H9 (cell line): ENCODE data around the gene EXOSC1. TPM values are rescaled to one million over a fixed set of nuclear protein-coding genes. Genes with fewer than 3 reads are reported as not detected.

Experiments
- DNase-seq: peaks from one replicate; pipeline ENCODE4 v3.0.0-alpha.2; 2017
- H2AFZ ChIP-seq: one replicate; pipeline ENCODE4 v1.6.1; 2013; ENCODE audit warnings: mild to moderate bottlenecking, low read length, control low read depth, moderate library complexity
- H2AK5ac ChIP-seq: 2 replicates; pipeline ENCODE4 v1.6.1; 2013; ENCODE audit warnings: low read length, control low read depth, mixed read lengths; ENCODE audit not compliant: insufficient read length
- H2BK120ac ChIP-seq: one replicate; pipeline ENCODE4 v1.6.1; 2013; ENCODE audit warnings: low read depth, mild to moderate bottlenecking, low read length, control low read depth, inconsistent platforms; ENCODE audit not compliant: poor library complexity, severe bottlenecking
- H2BK12ac ChIP-seq: 2 replicates; pipeline ENCODE4 v1.6.1; 2013; ENCODE audit warnings: low read length, control low read depth, mixed read lengths, low read depth; ENCODE audit not compliant: insufficient read length
- H2BK15ac ChIP-seq: 2 replicates; pipeline ENCODE4 v1.6.1; 2013; ENCODE audit warnings: low read depth, low read length, control low read depth
- H2BK20ac ChIP-seq: one replicate; pipeline ENCODE4 v1.6.1; 2013; ENCODE audit warnings: low read depth, mild to moderate bottlenecking, low read length, control low read depth, inconsistent platforms; ENCODE audit not compliant: poor library complexity, severe bottlenecking
- H2BK5ac ChIP-seq: 2 replicates; pipeline ENCODE4 v1.6.1; 2013; ENCODE audit warnings: low read length, control low read depth, mixed read lengths; ENCODE audit not compliant: insufficient read length
- H3K14ac ChIP-seq: 2 replicates; pipeline ENCODE4 v1.6.1; 2013; ENCODE audit warnings: low read length, control low read depth; ENCODE audit not compliant: insufficient read depth
- H3K18ac ChIP-seq: 2 replicates; pipeline ENCODE4 v1.6.1; 2013; ENCODE audit warnings: low read depth, mild to moderate bottlenecking, mixed read lengths, low read length, control low read depth; ENCODE audit not compliant: insufficient read length
- H3K23ac ChIP-seq: 2 replicates; pipeline ENCODE4 v1.6.1; 2013; ENCODE audit warnings: low read length, control low read depth, mixed read lengths, low read depth; ENCODE audit not compliant: insufficient read length
- H3K23me2 ChIP-seq: 2 replicates; pipeline ENCODE4 v1.6.1; 2013; ENCODE audit warnings: low read depth, mild to moderate bottlenecking, mixed read lengths, low read length, control low read depth; ENCODE audit not compliant: insufficient read length, poor library complexity, severe bottlenecking
- H3K27ac ChIP-seq: 2 replicates; pipeline ENCODE4 v1.5.1; 2013; ENCODE audit warnings: low read length, control low read depth, mixed read lengths, low read depth; ENCODE audit not compliant: insufficient read length
- H3K27me3 ChIP-seq: 2 replicates; pipeline ENCODE4 v1.6.1; 2013; ENCODE audit warnings: low read length, control low read depth, inconsistent platforms; ENCODE audit not compliant: insufficient read depth
- H3K4ac ChIP-seq: 2 replicates; pipeline ENCODE4 v1.6.1; 2013; ENCODE audit warnings: low read depth, mild to moderate bottlenecking, control low read depth, inconsistent platforms, low read length, moderate library complexity
- H3K4me1 ChIP-seq: 2 replicates; pipeline ENCODE4 v1.6.1; 2013; ENCODE audit warnings: low read length, control low read depth, inconsistent platforms; ENCODE audit not compliant: insufficient read depth
- H3K4me2 ChIP-seq: 2 replicates; pipeline ENCODE4 v1.6.1; 2013; ENCODE audit warnings: low read length, control low read depth, mixed read lengths; ENCODE audit not compliant: insufficient read length, insufficient read depth
- H3K56ac ChIP-seq: 2 replicates; pipeline ENCODE4 v1.6.1; 2013; ENCODE audit warnings: low read depth, mild to moderate bottlenecking, mixed read lengths, low read length, control low read depth; ENCODE audit not compliant: insufficient read length
- H3K79me1 ChIP-seq: 2 replicates; pipeline ENCODE4 v1.6.1; 2013; ENCODE audit warnings: low read depth, mild to moderate bottlenecking, moderate library complexity, low read length, control low read depth, inconsistent platforms; ENCODE audit not compliant: insufficient read depth, poor library complexity, severe bottlenecking
- H3K79me2 ChIP-seq: 2 replicates; pipeline ENCODE4 v1.6.1; 2013; ENCODE audit warnings: low read length, control low read depth, inconsistent platforms; ENCODE audit not compliant: insufficient read depth
- H3K9ac ChIP-seq: 2 replicates; pipeline ENCODE4 v1.6.1; 2013; ENCODE audit warnings: low read length, control low read depth, mixed read lengths; ENCODE audit not compliant: insufficient read length; ENCODE audit errors: extremely low read depth
- H3K9me3 ChIP-seq: one replicate; pipeline ENCODE4 v1.6.1; 2013; ENCODE audit warnings: low read depth, low read length, inconsistent platforms; ENCODE audit not compliant: control insufficient read depth
- H3T11ph ChIP-seq: one replicate; pipeline ENCODE4 v1.6.1; 2013; ENCODE audit warnings: mild to moderate bottlenecking, low read length, control low read depth, inconsistent platforms
- H4K20me1 ChIP-seq: one replicate; pipeline ENCODE4 v1.6.1; 2013; ENCODE audit not compliant: control insufficient read depth, insufficient read length, insufficient read depth
- H4K5ac ChIP-seq: 2 replicates; pipeline ENCODE4 v1.6.1; 2013; ENCODE audit warnings: low read depth, mild to moderate bottlenecking, mixed read lengths, low read length, control low read depth; ENCODE audit not compliant: insufficient read length
- H4K8ac ChIP-seq: replicated peaks from 2 replicates; pipeline ENCODE4 v1.6.1; 2013; ENCODE audit warnings: low read length, control low read depth, mixed read lengths, low read depth; ENCODE audit not compliant: insufficient read length
- H4K91ac ChIP-seq: 2 replicates; pipeline ENCODE4 v1.6.1; 2013; ENCODE audit warnings: low read depth, mild to moderate bottlenecking, moderate library complexity, mixed read lengths, low read length, control low read depth; ENCODE audit not compliant: insufficient read length
- H3K27ac Mint-ChIP-seq, 3 experiments: 2 replicates in 2 of 3; 3 replicates in 1 of 3; pipeline ENCODE4 v1.8.0; 2020 to 2021; ENCODE audit warnings: mixed read lengths in 3 of 3, mild to moderate bottlenecking in 1 of 3, moderate library complexity in 1 of 3
- H3K27me3 Mint-ChIP-seq: 2 replicates; pipeline ENCODE4 v1.8.0; 2021; ENCODE audit warnings: low read depth, mild to moderate bottlenecking, moderate library complexity, mixed read lengths
- H3K36me3 Mint-ChIP-seq, 3 experiments: 2 replicates in 2 of 3; 3 replicates in 1 of 3; pipeline ENCODE4 v1.8.0; 2020 to 2021; ENCODE audit warnings: low read depth in 3 of 3, mixed read lengths in 3 of 3; ENCODE audit not compliant: insufficient read depth in 1 of 3
- H3K4me1 Mint-ChIP-seq, 2 experiments: 2 replicates each; pipeline ENCODE4 v1.8.0; 2020; ENCODE audit warnings: mixed read lengths in 2 of 2
- H3K4me3 Mint-ChIP-seq, 2 experiments: 2 replicates in 1 of 2; 3 replicates in 1 of 2; pipeline ENCODE4 v1.8.0; 2020 to 2021; ENCODE audit warnings: mild to moderate bottlenecking in 2 of 2, mixed read lengths in 2 of 2, moderate library complexity in 1 of 2
- H3K9me3 Mint-ChIP-seq, 2 experiments: 2 replicates in 1 of 2; 3 replicates in 1 of 2; pipeline ENCODE4 v1.8.0; 2020; ENCODE audit warnings: mild to moderate bottlenecking in 2 of 2, mixed read lengths in 2 of 2, moderate library complexity in 1 of 2
- CTCF ChIP-seq: fragments of 200-600 bp; sonication (generic); conservative IDR thresholded peaks from 3 replicates; pipeline ENCODE4 v1.8.0; 2021; ENCODE audit warnings: antibody characterized with exemption, mild to moderate bottlenecking
- WGBS: extraction: QIAGEN DNeasy Blood & Tissue Kit; methylation state at CpG from one replicate; pipeline ENCODE4 v1.1.7; 2013; ENCODE audit warnings: missing lambda C conversion rate, low lambda C conversion rate, mixed read lengths; ENCODE audit not compliant: insufficient read length; ENCODE audit errors: extremely low coverage; 5-methylcytosine and 5-hydroxymethylcytosine counted together
- total RNA-seq: library from RNA; stranded (reverse); gene quantifications from 2 replicates; pipeline ENCODE4 v1.2.1, GENCODE V29; 2021

Gene EXOSC1
- total RNA-seq, 1 experiment from 2014 or later, result 66.4 TPM

- Histone ChIP-seq H2AFZ (no peak overlapping the region), H4K20me1 (no peaks in the 10 kb centered on the region), H2BK5ac (no peak overlapping the region), H3K4me2 (peak overlapping the region; percentile 80), H3K23me2 (peaks cover 7% of the 10 kb centered on the region), H4K5ac (no peak overlapping the region), H3K23ac (no peak overlapping the region), H3K56ac (no peak overlapping the region), H3K9ac (no peak overlapping the region), H3K79me2 (0 out of 2 replicates have a peak, but pooled peaks cover 2% of the 10 kb centered on the region), H3T11ph (no peak overlapping the region), H3K4me1 (no peaks in the 10 kb centered on the region), H3K27ac (no peak overlapping the region), H4K91ac (no peak overlapping the region), H4K8ac (no peak overlapping the region), H3K9me3 (no peaks in the 10 kb centered on the region), H2BK120ac (no peak overlapping the region), H3K79me1 (no peaks in the 10 kb centered on the region), H3K4ac (no peak overlapping the region), H3K27me3 (no peaks in the 10 kb centered on the region), H2BK12ac (no peak overlapping the region), H2BK15ac (no peak overlapping the region), H2BK20ac (no peak overlapping the region), H3K14ac (no peak overlapping the region), H2AK5ac (no peak overlapping the region), H3K18ac (peak overlapping the region; percentile 30)
- Mint-ChIP-seq H3K36me3 (peaks cover 0 to 19% (median 5%) of the 10 kb centered on the region in 3 experiments; a peak in 4 of 7 replicates), H3K9me3 (no peaks in the 10 kb centered on the region), H3K27me3 (no peaks in the 10 kb centered on the region), H3K4me3 (peak overlapping the region; percentile 96 to 97), H3K4me1 (peaks cover 8 to 12% of the 10 kb centered on the region in 2 experiments), H3K27ac (peak overlapping the region; percentile 84 to 98 (median 92); a peak in 3 of 7 replicates)
- no CpG with 5 or more reads among the region's 13 CpGs for WGBS
- TF ChIP-seq CTCF, result no peak
- DNase-seq, result peak; percentile 51
These were observed 44.3 kb downstream of the EXOSC1 start for GRCh38 chr10:97401455-97401919.
